Heart left ventricle (tissue), 16 donors: Measurements from ENCODE around the gene MCTP1. TPM values are rescaled to one million over a fixed set of nuclear protein-coding genes. Genes with fewer than 3 reads are reported as not detected.
"Not testable (repeated sequence)": the region's sequence is repeated elsewhere in the genome, so short reads cannot be mapped to it uniquely, and the experiment has no call there.

ENCODE experiments used
- ATAC-seq, 4 donors: fragments of 200-7000 bp; cut with Tn5 transposase; one replicate each; pipeline ENCODE4 v1.9.1; 2020 to 2022; ENCODE audit warnings: moderate library complexity in 4 of 4, mild to moderate bottlenecking in 3 of 4, moderate number of reproducible peaks in 1 of 4
- DNase-seq, 5 donors: peaks; one replicate each; pipeline ENCODE4 v3.0.0-alpha.2; 2020
- H3K27ac ChIP-seq, 12 donors: fragments of 200-600 bp; sonication (generic) in 4 of 12; one replicate each; pipeline versions ENCODE4 v1.5.0 to v1.8.0; 2016 to 2022; ENCODE audit warnings: mild to moderate bottlenecking in 2 of 12
- H3K27me3 ChIP-seq, 9 donors: fragments of 200-600 bp; sonication (generic) in 2 of 9; one replicate each; pipeline versions ENCODE4 v1.5.1 to v1.8.0; 2016 to 2022; ENCODE audit warnings: mild to moderate bottlenecking in 3 of 9
- H3K36me3 ChIP-seq, 9 donors: fragments of 200-600 bp; sonication (generic) in 2 of 9; one replicate each; pipeline versions ENCODE4 v1.5.0 to v1.8.0; 2018 to 2022; ENCODE audit warnings: mild to moderate bottlenecking in 2 of 9
- H3K4me1 ChIP-seq, 12 donors: fragments of 200-600 bp; sonication (generic) in 4 of 12; one replicate each; pipeline versions ENCODE4 v1.5.0 to v1.8.0; 2016 to 2022; ENCODE audit warnings: mild to moderate bottlenecking in 3 of 12
- H3K4me3 ChIP-seq, 12 donors: fragments of 200-600 bp; sonication (generic) in 4 of 12; one replicate each; pipeline versions ENCODE4 v1.5.0 to v1.8.0; 2017 to 2022; ENCODE audit warnings: mild to moderate bottlenecking in 9 of 12, moderate library complexity in 4 of 12
- H3K9me3 ChIP-seq, 12 donors: fragments of 200-600 bp; sonication (generic) in 4 of 12; one replicate each; pipeline versions ENCODE4 v1.5.0 to v1.8.0; 2016 to 2022; ENCODE audit warnings: mild to moderate bottlenecking in 1 of 12
- POLR2A ChIP-seq, 2 donors: fragments of 450-650 bp; IDR thresholded peaks; one replicate each; pipeline ENCODE4 v1.6.1; 2017; ENCODE audit warnings: antibody characterized with exemption in 2 of 2, mild to moderate bottlenecking in 2 of 2, moderate library complexity in 2 of 2
- WGBS, 4 donors: extraction: QIAGEN DNeasy Blood & Tissue Kit in 2 of 4; methylation state at CpG; one replicate each; pipeline versions ENCODE4 v1.1.5 to v1.1.7; 2013 to 2018; 5-methylcytosine and 5-hydroxymethylcytosine counted together
- intact Hi-C, 10 donors: fragments of 100-400 bp; cut with DNase I; formaldehyde crosslinking; loops; one replicate each; pipeline versions ENCODE4 v1.11.1 to v1.14.2; 2022
- polyA plus RNA-seq, 2 donors: library from polyadenylated mRNA; stranded (reverse); fragments of 200-250 nt; gene quantifications; one replicate each; pipeline ENCODE4 v1.2.3, GENCODE V29; 2013
- total RNA-seq, 9 donors: library from RNA; depleted of rRNA in 2 of 9; stranded (reverse); fragments of >200 nt in 2 of 9; fragmentation: NEBNext Ultra II Directional in 3 of 9; extraction: Animal tissue kit (Norgen Biotek cat#: 25700) in 3 of 9; gene quantifications; one replicate each; pipeline versions ENCODE4 v1.1.0 to v1.2.4, GENCODE V29; 2016 to 2023
- TF ChIP-seq, protein P1 (sequence below), 12 donors: fragments of 200-600 bp; sonication (generic) in 4 of 12; IDR thresholded peaks; one replicate each; pipeline versions ENCODE4 v1.5.0 to v1.8.0; 2018 to 2022; ENCODE audit warnings: antibody characterized with exemption in 12 of 12, mild to moderate bottlenecking in 5 of 12
- donor health status: ischemic (EF 13 %, LVEDD 7.1; RV severe dilation, severe dysfunction).
- donor health status: healthy with polysubstance abuse.
- donor health status: DM: no; HTN: yes; CAD: no.
- donor health status: DM: no; HTN: no; CAD: no.
- donor health status: ischemic (EF 25% LVEDD 6.9; RV normal size, moderate dysfunction).
- donor health status: ischemic (EF 25% LVEDD 5.7; RV mildly dilated, moderate dysfunction).
- donor health status: healthy.
- donor health status: DM: yes; HTN: yes; CAD: no.
- donor health status: ischemic (EF 35%, LVEDD 5.7; RV mildly dilated, moderate dysfunction).
- donor health status: nonischemic (EF 11% LVEDD 7.7; RV severe dilation, severe dysfunction).
- donor health status: DM: yes; HTN: yes; CAD: no.
- donor health status: PGD.
- donor health status: ischemic (EF 29% LVEDD 5.4; RV normal size, mild dysfunction).
- donor health status: nonischemic (EF 23%, LVEDD 6.1; RV moderate dilation, normal function).

MCTP1 gene
- total and polyA plus RNA-seq, 11 donors, result 0.91 to 28.4 (median 6.1) TPM

DNA sequence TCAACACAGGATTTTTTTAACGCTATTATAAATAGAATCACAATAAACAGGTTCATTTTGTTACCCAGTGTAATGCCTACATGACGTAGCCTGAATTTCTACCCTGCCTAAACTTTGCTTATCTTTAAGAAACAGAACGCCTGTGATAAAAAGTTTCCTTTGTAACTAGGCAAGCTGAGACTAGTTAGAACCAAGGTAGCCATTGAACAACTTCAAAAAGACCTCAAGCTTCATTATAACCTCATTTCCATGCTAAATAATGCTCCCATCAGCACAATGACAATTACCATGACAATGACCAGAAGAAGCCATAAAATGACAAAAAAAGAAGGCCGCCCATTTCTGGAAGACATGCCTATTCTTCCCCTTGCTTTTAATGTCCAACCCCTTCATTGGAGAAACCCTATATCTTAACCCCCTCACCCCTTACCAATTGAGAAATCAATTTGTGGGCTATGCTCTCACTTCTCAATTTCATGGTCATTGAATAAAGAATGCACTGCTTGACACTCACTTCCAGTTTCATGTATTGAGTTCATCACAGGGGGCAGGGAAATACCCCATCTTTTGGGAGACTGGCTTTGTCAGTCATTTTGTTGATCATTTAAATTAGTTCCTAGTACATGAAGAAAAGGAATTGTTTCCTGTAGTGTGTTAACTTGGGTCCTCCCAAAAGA, 276.8 kb downstream of the MCTP1 start:
- Histone ChIP-seq H3K36me3 (peaks cover 0 to 7% (median 0%) of the 10 kb centered on the region in 9 donors), H3K4me1 (no peaks in the 10 kb centered on the region), H3K9me3 (peaks cover 0 to 26% (median 12%) of the 10 kb centered on the region in 12 donors), H3K4me3 (no peak overlapping the region), H3K27ac (no peak overlapping the region), H3K27me3 (no peaks in the 10 kb centered on the region)
- no peak for DNase-seq
- intact Hi-C loops, result no loop called here
- TF ChIP-seq, protein P1, sequence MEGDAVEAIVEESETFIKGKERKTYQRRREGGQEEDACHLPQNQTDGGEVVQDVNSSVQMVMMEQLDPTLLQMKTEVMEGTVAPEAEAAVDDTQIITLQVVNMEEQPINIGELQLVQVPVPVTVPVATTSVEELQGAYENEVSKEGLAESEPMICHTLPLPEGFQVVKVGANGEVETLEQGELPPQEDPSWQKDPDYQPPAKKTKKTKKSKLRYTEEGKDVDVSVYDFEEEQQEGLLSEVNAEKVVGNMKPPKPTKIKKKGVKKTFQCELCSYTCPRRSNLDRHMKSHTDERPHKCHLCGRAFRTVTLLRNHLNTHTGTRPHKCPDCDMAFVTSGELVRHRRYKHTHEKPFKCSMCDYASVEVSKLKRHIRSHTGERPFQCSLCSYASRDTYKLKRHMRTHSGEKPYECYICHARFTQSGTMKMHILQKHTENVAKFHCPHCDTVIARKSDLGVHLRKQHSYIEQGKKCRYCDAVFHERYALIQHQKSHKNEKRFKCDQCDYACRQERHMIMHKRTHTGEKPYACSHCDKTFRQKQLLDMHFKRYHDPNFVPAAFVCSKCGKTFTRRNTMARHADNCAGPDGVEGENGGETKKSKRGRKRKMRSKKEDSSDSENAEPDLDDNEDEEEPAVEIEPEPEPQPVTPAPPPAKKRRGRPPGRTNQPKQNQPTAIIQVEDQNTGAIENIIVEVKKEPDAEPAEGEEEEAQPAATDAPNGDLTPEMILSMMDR (IDR thresholded peaks at IDR 0.05), result no peak
- TF ChIP-seq POLR2A (IDR thresholded peaks at IDR 0.05), result no peak
- no peak for ATAC-seq
- 77 to 84% (median 80%) methylated on average over 4 of the region's 4 CpGs for WGBS, 4 donors

- Histone ChIP-seq H3K27me3 (no peaks in the 10 kb centered on the region), H3K9me3 (peaks cover 0 to 28% (median 12%) of the 10 kb centered on the region in 12 donors), H3K36me3 (peaks cover 0 to 4% (median 0%) of the 10 kb centered on the region in 9 donors), H3K27ac (no peak overlapping the region), H3K4me3 (no peak overlapping the region), H3K4me1 (no peaks in the 10 kb centered on the region)
- intact Hi-C loops, result no loop called here
- ATAC-seq, result no peak
- no peak for DNase-seq
- TF ChIP-seq, protein P1 (IDR thresholded peaks at IDR 0.05), result no peak
- TF ChIP-seq POLR2A (IDR thresholded peaks at IDR 0.05), result no peak
- 93 to 100% (median 99%) methylated on average over 1 of the region's 1 CpG for WGBS, 4 donors
Observed at GRCh38 chr5:95005811-95006210, 279.1 kb downstream of the MCTP1 start.

GRCh38 chr5:94998670-94999069, 286.2 kb downstream of the MCTP1 start:
- TF ChIP-seq POLR2A (IDR thresholded peaks at IDR 0.05), result no peak
- TF ChIP-seq, protein P1 (IDR thresholded peaks at IDR 0.05), result no peak
- no peak overlapping the region for H3K27ac ChIP-seq
- H3K9me3 ChIP-seq, result peaks cover 0 to 11% (median 1%) of the 10 kb centered on the region in 12 donors
- 67 to 79% (median 69%) methylated on average over 7 of the region's 7 CpGs for WGBS, 4 donors
- intact Hi-C loops, result no loop called here
- ATAC-seq, result no peak
- peaks cover 0 to 4% (median 0%) of the 10 kb centered on the region in 12 donors for H3K4me1 ChIP-seq
- no peaks in the 10 kb centered on the region for H3K36me3 ChIP-seq
- H3K4me3 ChIP-seq, result no peak overlapping the region
- H3K27me3 ChIP-seq, result no peaks in the 10 kb centered on the region
- DNase-seq, result no peak

GRCh38 chr5:94994537-94994936, 290.4 kb downstream of the MCTP1 start:
- H3K9me3 ChIP-seq, H3K36me3 ChIP-seq, H3K27me3 ChIP-seq, H3K4me3 ChIP-seq, DNase-seq, intact Hi-C loops, H3K27ac ChIP-seq, ATAC-seq, H3K4me1 ChIP-seq: not testable (repeated sequence)
- WGBS, 4 donors, result 63 to 77% (median 72%) methylated on average over 2 of the region's 2 CpGs

GRCh38 chr5:94993491-94993890, 291.4 kb downstream of the MCTP1 start:
- ATAC-seq (no peak), DNase-seq (no peak)
- Histone ChIP-seq H3K36me3 (no peaks in the 10 kb centered on the region), H3K4me3 (no peak overlapping the region), H3K27ac (no peak overlapping the region), H3K27me3 (no peaks in the 10 kb centered on the region), H3K4me1 (peaks cover 0 to 4% (median 0%) of the 10 kb centered on the region in 12 donors), H3K9me3 (no peaks in the 10 kb centered on the region)
- WGBS, 4 donors, result 82 to 93% (median 87%) methylated on average over 1 of the region's 1 CpG
- intact Hi-C loops, result no loop called here
- no peak for TF ChIP-seq POLR2A (IDR thresholded peaks at IDR 0.05)
- TF ChIP-seq, protein P1 (IDR thresholded peaks at IDR 0.05), result no peak
